Bronchial epithelial cell (primary cell): ENCODE results near the gene CMC2. TPM values are rescaled to one million over a fixed set of nuclear protein-coding genes. Genes with fewer than 3 reads are reported as not detected.
A peak's percentile ranks its signal among the peaks of the same experiment; 100 is the strongest.

Source experiments
- DNase-seq: peaks from one replicate; pipeline ENCODE4 v3.0.0-alpha.2; 2010; ENCODE audit warnings: low read depth
- FAIRE-seq: peaks from 2 replicates; lab custom pipeline; 2011; peaks lifted over from hg19 to GRCh38; lab: Jason Lieb, UNC
- H3K27me3 ChIP-seq: 2 replicates; pipeline ENCODE4 v1.5.1; 2011; ENCODE audit warnings: low read length; ENCODE audit not compliant: control insufficient read depth, insufficient read depth
- H3K36me3 ChIP-seq: 2 replicates; pipeline ENCODE4 v1.5.1; 2011; ENCODE audit warnings: low read length; ENCODE audit not compliant: control insufficient read depth, insufficient read depth
- H3K4me3 ChIP-seq: 2 replicates; pipeline ENCODE4 v1.5.1; 2011; ENCODE audit warnings: mild to moderate bottlenecking, low read depth, low read length, control low read depth
- CTCF ChIP-seq: IDR thresholded peaks from 2 replicates; pipeline ENCODE4 v1.5.1; 2011; ENCODE audit warnings: mild to moderate bottlenecking, moderate library complexity, low read length, control low read depth, inconsistent platforms; ENCODE audit not compliant: insufficient read depth, severe bottlenecking
- total RNA-seq: library from RNA; depleted of rRNA; stranded (reverse); fragments of >200 nt; gene quantifications from 2 replicates; pipeline ENCODE4 v1.2.1, GENCODE V29; 2014

Gene CMC2
- total RNA-seq, 1 donor from 2014 or later, result 25.0 TPM

GRCh38 chr16:80940069-80940856 lies 66.4 kb downstream of the CMC2 start:
- no peak overlapping the region for H3K4me3 ChIP-seq
- DNase-seq, result no peak
- H3K36me3 ChIP-seq, result no peaks in the 10 kb centered on the region
- no peak for FAIRE-seq
- TF ChIP-seq CTCF, result no peak
- no peaks in the 10 kb centered on the region for H3K27me3 ChIP-seq

DNA sequence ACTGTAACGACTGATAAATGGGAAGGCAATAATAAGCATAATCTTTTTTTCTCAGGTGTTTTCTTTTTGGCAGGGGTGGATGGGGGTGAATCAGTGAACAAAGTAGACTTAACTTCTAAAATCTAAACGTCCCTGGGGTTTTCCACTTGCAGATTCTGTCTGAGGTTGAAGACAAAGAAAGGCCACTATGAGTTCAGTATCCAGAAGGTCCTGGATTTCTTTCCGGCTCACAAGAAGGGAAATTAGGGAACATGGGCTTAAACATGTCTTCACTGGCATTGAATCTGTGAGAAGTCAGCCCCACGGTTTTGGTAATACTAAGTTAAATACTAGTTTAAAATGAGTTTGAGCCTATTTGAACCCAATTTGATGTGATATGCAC lies 67.8 kb downstream of the CMC2 start:
- DNase-seq, result no peak
- no peak for TF ChIP-seq CTCF

GRCh38 chr16:80938004-80938878 lies 68.4 kb downstream of the CMC2 start:
- no peak for TF ChIP-seq CTCF
- Histone ChIP-seq H3K4me3 (no peak overlapping the region), H3K27me3 (no peaks in the 10 kb centered on the region), H3K36me3 (no peaks in the 10 kb centered on the region)
- DNase-seq (peak; percentile 77), FAIRE-seq (no peak)

More for the DNA sequence above, 67.8 kb downstream of the CMC2 start:
- Histone ChIP-seq H3K4me3 (no peak overlapping the region), H3K27me3 (no peaks in the 10 kb centered on the region), H3K36me3 (no peaks in the 10 kb centered on the region)
- FAIRE-seq, result no peak

DNA sequence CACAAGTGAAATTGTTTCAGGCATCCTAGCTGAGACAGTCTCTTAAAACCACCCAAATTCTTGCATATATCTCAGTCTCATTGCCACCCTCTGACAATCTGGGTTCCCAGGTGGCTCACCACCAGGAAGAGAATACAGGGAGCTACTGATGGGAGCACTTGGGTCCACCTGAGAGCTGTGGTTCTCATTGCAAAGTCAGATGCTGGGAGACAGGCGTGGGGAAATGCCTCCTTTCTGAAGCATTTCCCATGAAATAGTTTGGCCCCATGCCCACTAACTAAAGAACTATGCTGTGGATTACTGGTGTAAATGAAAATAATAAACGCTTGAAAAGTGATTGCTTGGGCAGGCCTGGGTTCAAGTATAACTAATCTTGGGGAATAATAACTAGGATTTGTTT lies 70.3 kb downstream of the CMC2 start:
- DNase-seq (peak; percentile 45), FAIRE-seq (no peak)
- H3K36me3 ChIP-seq, result no peaks in the 10 kb centered on the region
- H3K4me3 ChIP-seq, result no peak overlapping the region
- TF ChIP-seq CTCF, result no peak
- no peaks in the 10 kb centered on the region for H3K27me3 ChIP-seq

DNA sequence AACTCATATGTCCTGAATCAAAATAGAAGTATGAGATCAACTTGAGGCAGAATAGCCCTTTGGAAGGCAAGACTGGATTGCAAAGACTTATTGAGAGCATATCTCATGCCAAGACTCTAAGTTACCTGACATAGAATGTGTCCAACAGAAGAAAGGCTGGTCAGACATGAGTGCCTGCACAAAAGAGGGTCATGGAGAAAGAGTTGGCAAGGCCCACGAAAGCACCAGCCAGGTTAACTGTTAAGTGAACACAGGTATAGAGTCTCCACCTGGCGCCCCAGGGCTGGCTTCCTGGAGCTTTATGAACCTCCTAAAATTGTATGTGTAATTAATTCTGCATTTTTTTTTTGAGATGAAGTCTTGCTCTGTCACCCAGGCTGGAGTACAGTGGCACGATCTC lies 71.0 kb downstream of the CMC2 start:
- no peaks in the 10 kb centered on the region for H3K27me3 ChIP-seq
- no peak for TF ChIP-seq CTCF
- no peak for DNase-seq
- no peaks in the 10 kb centered on the region for H3K36me3 ChIP-seq
- no peak for FAIRE-seq
- no peak overlapping the region for H3K4me3 ChIP-seq
